ENCODE measurements around the gene MAML1.
"Not testable (repeated sequence)": the region's sequence is repeated elsewhere in the genome, so short reads cannot be mapped to it uniquely, and the experiment has no call there.

The MAML1 gene

DNA sequence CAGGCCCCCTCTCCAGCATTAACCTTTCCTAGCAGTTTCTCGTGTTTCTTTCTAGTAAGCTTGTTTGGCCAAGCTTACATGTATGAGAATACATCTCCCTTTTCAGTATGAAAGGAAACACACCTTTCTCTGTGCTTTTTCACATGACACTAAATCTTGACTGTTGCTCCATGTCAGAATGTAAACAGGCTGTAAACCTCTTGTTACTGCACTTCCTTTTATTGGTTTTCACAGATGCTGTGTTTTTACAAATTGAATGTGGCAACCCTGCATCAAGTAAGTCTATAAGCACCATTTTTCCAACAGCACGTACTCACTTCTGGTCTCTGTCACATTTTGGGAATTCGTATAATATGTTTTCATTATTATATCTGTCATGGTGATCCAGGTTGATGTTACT, 36.0 kb upstream of the MAML1 start:
- DNase-seq (no peak), ATAC-seq (ENCODE audit: insufficient read depth, low read depth) (no peak)
- peak overlapping the region; percentile 24; the same call in 1 of the 2 replicates for H3K27ac ChIP-seq (ENCODE audit: low read length)
- peaks cover 41% of the 10 kb centered on the region for H3K79me2 ChIP-seq (ENCODE audit: insufficient read depth, low read length)
- peaks cover 34% of the 10 kb centered on the region for H3K4me1 ChIP-seq (ENCODE audit: insufficient read depth, low read length)
- H3K27me3 ChIP-seq (ENCODE audit: insufficient read depth, low read length, poor library complexity), result no peaks in the 10 kb centered on the region
- H3K9ac ChIP-seq (ENCODE audit: low read depth, low read length), result peak overlapping the region; percentile 86; the same call in 1 of the 2 replicates
- H4K20me1 ChIP-seq (ENCODE audit: insufficient read depth, low read length), result peaks cover 14% of the 10 kb centered on the region
- no peaks in the 10 kb centered on the region for H3K9me3 ChIP-seq (ENCODE audit: insufficient read depth, low read length, severe bottlenecking)
- TF ChIP-seq, protein P1, sequence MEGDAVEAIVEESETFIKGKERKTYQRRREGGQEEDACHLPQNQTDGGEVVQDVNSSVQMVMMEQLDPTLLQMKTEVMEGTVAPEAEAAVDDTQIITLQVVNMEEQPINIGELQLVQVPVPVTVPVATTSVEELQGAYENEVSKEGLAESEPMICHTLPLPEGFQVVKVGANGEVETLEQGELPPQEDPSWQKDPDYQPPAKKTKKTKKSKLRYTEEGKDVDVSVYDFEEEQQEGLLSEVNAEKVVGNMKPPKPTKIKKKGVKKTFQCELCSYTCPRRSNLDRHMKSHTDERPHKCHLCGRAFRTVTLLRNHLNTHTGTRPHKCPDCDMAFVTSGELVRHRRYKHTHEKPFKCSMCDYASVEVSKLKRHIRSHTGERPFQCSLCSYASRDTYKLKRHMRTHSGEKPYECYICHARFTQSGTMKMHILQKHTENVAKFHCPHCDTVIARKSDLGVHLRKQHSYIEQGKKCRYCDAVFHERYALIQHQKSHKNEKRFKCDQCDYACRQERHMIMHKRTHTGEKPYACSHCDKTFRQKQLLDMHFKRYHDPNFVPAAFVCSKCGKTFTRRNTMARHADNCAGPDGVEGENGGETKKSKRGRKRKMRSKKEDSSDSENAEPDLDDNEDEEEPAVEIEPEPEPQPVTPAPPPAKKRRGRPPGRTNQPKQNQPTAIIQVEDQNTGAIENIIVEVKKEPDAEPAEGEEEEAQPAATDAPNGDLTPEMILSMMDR (IDR thresholded peaks at IDR 0.05; ENCODE audit: borderline replicate concordance, extremely low read depth, low read length, poor library complexity, severe bottlenecking), result no peak
- no peak for TF ChIP-seq EZH2 (IDR thresholded peaks at IDR 0.05; ENCODE audit: borderline replicate concordance, low read depth, low read length, severe bottlenecking)
- peak overlapping the region; percentile 74; the same call in 1 of the 2 replicates for H3K4me2 ChIP-seq (ENCODE audit: insufficient read depth, low read length)
- no peak overlapping the region for H2AFZ ChIP-seq (ENCODE audit: low read depth, low read length)
- H3K4me3 ChIP-seq (ENCODE audit: low read depth in 1 of 2, low read length in 2 of 2), result no peak overlapping the region
- H3K36me3 ChIP-seq (ENCODE audit: insufficient read depth, low read length), result peaks cover 9% of the 10 kb centered on the region

DNA sequence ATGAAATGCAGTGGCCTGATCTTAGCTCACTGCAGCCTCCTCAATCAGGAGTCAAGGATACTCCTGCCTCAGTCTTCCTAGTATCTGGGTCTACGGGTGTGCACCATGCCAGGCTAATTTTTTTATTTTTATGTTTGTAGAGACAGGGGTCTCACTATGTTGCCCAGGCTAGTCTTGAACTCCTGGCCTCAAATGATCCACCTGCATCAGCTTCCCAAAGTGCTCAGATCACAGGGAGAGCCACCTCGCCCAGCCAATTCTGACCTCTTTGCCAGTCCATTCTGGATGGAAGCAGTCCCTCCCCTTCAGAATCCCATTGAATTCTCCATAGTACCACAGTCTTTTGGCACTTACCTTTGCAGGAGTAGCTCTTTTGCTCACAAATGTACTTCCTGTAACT, 35.5 kb upstream of the MAML1 start:
- peaks cover 46% of the 10 kb centered on the region for H3K79me2 ChIP-seq (ENCODE audit: insufficient read depth, low read length)
- peaks cover 17% of the 10 kb centered on the region for H4K20me1 ChIP-seq (ENCODE audit: insufficient read depth, low read length)
- peak overlapping the region; percentile 14 to 77; a peak in 2 of 4 replicates for H3K4me3 ChIP-seq (ENCODE audit: low read depth in 1 of 2, low read length in 2 of 2)
- peak overlapping the region; percentile 74 for H3K4me2 ChIP-seq (ENCODE audit: insufficient read depth, low read length)
- no peak for DNase-seq
- no peaks in the 10 kb centered on the region for H3K27me3 ChIP-seq (ENCODE audit: insufficient read depth, low read length, poor library complexity)
- peaks cover 38% of the 10 kb centered on the region for H3K4me1 ChIP-seq (ENCODE audit: insufficient read depth, low read length)
- no peaks in the 10 kb centered on the region for H3K9me3 ChIP-seq (ENCODE audit: insufficient read depth, low read length, severe bottlenecking)
- no peak for ATAC-seq (ENCODE audit: insufficient read depth, low read depth)
- H3K9ac ChIP-seq (ENCODE audit: low read depth, low read length), result peak overlapping the region; percentile 86
- peak overlapping the region; percentile 93 for H3K27ac ChIP-seq (ENCODE audit: low read length)
- TF ChIP-seq, protein P1 (IDR thresholded peaks at IDR 0.05; ENCODE audit: borderline replicate concordance, extremely low read depth, low read length, poor library complexity, severe bottlenecking), result no peak
- no peak for TF ChIP-seq EZH2 (IDR thresholded peaks at IDR 0.05; ENCODE audit: borderline replicate concordance, low read depth, low read length, severe bottlenecking)
- H2AFZ ChIP-seq (ENCODE audit: low read depth, low read length), result peak overlapping the region; percentile 62
- H3K36me3 ChIP-seq (ENCODE audit: insufficient read depth, low read length), result peaks cover 12% of the 10 kb centered on the region

DNA sequence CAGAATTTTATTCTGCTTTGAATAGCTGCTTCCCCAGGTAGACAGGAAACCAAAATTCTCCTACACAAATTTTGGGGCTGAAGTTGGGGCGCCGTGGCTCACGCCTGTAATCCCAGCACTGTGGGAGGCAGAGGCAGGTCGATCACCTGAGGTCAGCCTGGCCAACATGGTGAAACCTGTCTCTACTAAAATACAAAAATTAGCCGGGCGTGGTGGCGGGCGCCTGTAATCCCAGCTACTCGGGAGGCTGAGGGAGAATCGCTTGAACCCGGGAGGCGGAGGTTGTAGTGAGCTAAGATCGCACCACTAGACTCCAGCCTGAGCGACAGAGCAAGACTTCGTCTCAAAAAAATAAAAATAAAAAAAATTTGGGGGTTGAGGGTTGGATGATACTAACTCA, 35.1 kb upstream of the MAML1 start:
- DNase-seq; H3K9me3 ChIP-seq (ENCODE audit: insufficient read depth, low read length, severe bottlenecking); ATAC-seq (ENCODE audit: insufficient read depth, low read depth); H3K27me3 ChIP-seq (ENCODE audit: insufficient read depth, low read length, poor library complexity): not testable (repeated sequence)
- peaks cover 15% of the 10 kb centered on the region for H3K36me3 ChIP-seq (ENCODE audit: insufficient read depth, low read length)
- H3K4me3 ChIP-seq (ENCODE audit: low read depth in 1 of 2, low read length in 2 of 2), result peak overlapping the region; percentile 70 to 77; a peak in 3 of 4 replicates
- H2AFZ ChIP-seq (ENCODE audit: low read depth, low read length), result peak overlapping the region; percentile 81
- H3K79me2 ChIP-seq (ENCODE audit: insufficient read depth, low read length), result peaks cover 50% of the 10 kb centered on the region
- peaks cover 20% of the 10 kb centered on the region for H4K20me1 ChIP-seq (ENCODE audit: insufficient read depth, low read length)
- peak overlapping the region; percentile 86 for H3K9ac ChIP-seq (ENCODE audit: low read depth, low read length)
- H3K4me2 ChIP-seq (ENCODE audit: insufficient read depth, low read length), result peak overlapping the region; percentile 74
- peak overlapping the region; percentile 93 for H3K27ac ChIP-seq (ENCODE audit: low read length)
- H3K4me1 ChIP-seq (ENCODE audit: insufficient read depth, low read length), result peaks cover 42% of the 10 kb centered on the region

DNA sequence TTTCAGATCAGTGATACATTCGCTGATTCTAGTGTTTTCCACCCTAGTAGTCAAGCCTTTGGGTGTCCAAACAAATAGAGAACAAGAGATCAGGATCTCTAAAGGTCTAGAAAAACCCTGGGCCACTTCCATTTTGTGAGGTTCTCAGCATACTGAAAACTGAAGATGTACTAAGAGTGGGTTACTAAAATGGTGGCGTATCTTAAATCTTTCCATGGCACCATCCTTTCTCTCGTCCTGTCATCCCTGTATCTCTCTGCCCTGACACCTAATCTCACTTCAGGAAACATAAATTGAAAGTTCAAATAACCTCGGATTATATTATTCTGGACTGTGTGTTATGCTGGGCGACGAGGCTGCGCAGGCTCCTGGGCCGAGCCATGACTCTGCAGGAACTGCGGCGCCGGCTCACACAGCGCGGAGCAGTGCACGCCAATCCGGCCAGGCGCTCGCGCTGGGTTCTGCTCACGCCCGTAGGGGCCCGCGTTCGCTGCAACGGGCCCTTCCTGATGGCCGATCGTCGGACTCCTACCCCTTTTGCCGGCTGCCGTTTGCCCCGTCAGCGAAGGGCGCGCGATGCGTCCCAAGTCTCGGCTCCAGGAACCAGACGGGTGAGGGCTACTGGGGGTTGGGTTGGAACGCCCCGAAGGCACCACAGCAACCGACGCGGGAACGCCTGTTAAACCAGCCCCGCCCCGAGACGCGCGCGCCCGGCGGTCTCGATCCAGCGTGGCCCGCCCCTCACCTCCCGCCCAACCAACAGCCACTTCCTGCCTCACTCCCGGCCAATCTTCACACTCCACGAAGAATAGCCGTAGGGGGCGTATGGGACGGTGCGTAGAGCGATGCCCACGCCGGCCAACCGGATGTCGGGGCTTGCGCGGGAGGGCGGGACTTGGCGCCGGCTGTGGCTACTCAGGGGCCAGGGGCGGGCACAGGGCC, 34.4 kb upstream of the MAML1 start:
- Histone ChIP-seq H2AFZ (ENCODE audit: low read depth, low read length) (peak overlapping the region; percentile 81), H3K9me3 (ENCODE audit: insufficient read depth, low read length, severe bottlenecking) (no peaks in the 10 kb centered on the region), H3K79me2 (ENCODE audit: insufficient read depth, low read length) (peaks cover 57% of the 10 kb centered on the region), H3K9ac (ENCODE audit: low read depth, low read length) (peak overlapping the region; percentile 98), H3K27ac (ENCODE audit: low read length) (peak overlapping the region; percentile 93), H3K27me3 (ENCODE audit: insufficient read depth, low read length, poor library complexity) (no peaks in the 10 kb centered on the region), H3K4me1 (ENCODE audit: insufficient read depth, low read length) (peaks cover 46% of the 10 kb centered on the region), H3K36me3 (ENCODE audit: insufficient read depth, low read length) (peaks cover 23% of the 10 kb centered on the region), H3K4me2 (ENCODE audit: insufficient read depth, low read length) (peak overlapping the region; percentile 74), H3K4me3 (ENCODE audit: low read depth in 1 of 2, low read length in 2 of 2) (peak overlapping the region; percentile 77 to 93), H4K20me1 (ENCODE audit: insufficient read depth, low read length) (peaks cover 26% of the 10 kb centered on the region)
- ATAC-seq (ENCODE audit: insufficient read depth, low read depth) (peak; percentile 90), DNase-seq (peak; percentile 99)
- no peak for TF ChIP-seq EZH2 (IDR thresholded peaks at IDR 0.05; ENCODE audit: borderline replicate concordance, low read depth, low read length, severe bottlenecking)
- TF ChIP-seq, protein P1 (IDR thresholded peaks at IDR 0.05; ENCODE audit: borderline replicate concordance, extremely low read depth, low read length, poor library complexity, severe bottlenecking), result no peak
